HG03039 (cell line): ENCODE results near the gene PITHD1.
A peak's percentile ranks its signal among the peaks of the same experiment; 100 is the strongest.
"Not testable (repeated sequence)": the region's sequence is repeated elsewhere in the genome, so short reads cannot be mapped to it uniquely, and the experiment has no call there.

Experiments used
- ATAC-seq: cut with Tn5 transposase; IDR thresholded peaks from one replicate; pipeline ENCODE4 v1.9.1; 2021; ENCODE audit warnings: mild to moderate bottlenecking, moderate library complexity; ENCODE audit not compliant: unreplicated experiment

Gene PITHD1, protein sequence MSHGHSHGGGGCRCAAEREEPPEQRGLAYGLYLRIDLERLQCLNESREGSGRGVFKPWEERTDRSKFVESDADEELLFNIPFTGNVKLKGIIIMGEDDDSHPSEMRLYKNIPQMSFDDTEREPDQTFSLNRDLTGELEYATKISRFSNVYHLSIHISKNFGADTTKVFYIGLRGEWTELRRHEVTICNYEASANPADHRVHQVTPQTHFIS

GRCh38 chr1:23777979-23778814 lies at the start of gene PITHD1:
PITHD1 (plus strand) TSS chr1:23778418; CDS start chr1:23778516, 98 bp downstream.
- peak; percentile 70 for ATAC-seq

- no peak for ATAC-seq
These were observed 45.6 kb upstream of the PITHD1 start for GRCh38 chr1:23732363-23733224.

- not testable (repeated sequence) for ATAC-seq
These were observed 44.9 kb upstream of the PITHD1 start for GRCh38 chr1:23733281-23733680.

DNA sequence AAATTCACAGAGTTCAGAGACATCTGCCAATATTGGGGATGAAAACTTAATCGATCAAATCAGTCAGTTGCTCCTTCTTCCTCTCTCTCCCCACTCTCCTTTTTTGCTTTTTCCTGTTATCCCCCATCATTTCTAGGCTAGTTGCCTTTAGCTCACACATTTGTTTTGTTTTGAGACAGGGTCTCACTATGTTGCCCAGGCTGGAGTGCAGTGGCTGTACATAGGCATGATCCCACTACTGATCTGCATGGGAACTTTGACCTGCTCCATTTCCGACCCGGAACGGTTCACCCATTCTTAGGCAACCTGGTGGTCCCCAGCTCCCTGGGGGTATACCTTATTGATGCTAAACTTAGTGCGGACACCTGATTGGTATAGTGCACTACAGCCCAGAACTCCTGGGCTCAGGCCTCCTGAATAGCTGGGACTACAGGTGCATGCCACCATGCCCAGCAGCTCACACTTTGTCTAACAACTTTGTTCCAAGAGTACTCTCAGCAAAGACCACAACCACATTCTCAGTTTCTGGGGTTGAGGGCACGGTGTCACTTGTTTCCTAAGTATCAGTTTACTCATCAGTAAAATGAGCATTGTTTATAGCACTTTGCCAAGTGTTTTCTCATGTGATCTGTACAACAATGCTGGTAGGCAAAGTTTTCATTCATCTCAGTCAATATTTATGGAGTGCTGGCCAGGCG lies 41.6 kb upstream of the PITHD1 start:
- no peak for ATAC-seq

GRCh38 chr1:23741609-23742008 lies 36.6 kb upstream of the PITHD1 start:
- ATAC-seq, result no peak

- ATAC-seq, result peak; percentile 14
These were observed 35.4 kb upstream of the PITHD1 start for GRCh38 chr1:23742670-23743286.

DNA sequence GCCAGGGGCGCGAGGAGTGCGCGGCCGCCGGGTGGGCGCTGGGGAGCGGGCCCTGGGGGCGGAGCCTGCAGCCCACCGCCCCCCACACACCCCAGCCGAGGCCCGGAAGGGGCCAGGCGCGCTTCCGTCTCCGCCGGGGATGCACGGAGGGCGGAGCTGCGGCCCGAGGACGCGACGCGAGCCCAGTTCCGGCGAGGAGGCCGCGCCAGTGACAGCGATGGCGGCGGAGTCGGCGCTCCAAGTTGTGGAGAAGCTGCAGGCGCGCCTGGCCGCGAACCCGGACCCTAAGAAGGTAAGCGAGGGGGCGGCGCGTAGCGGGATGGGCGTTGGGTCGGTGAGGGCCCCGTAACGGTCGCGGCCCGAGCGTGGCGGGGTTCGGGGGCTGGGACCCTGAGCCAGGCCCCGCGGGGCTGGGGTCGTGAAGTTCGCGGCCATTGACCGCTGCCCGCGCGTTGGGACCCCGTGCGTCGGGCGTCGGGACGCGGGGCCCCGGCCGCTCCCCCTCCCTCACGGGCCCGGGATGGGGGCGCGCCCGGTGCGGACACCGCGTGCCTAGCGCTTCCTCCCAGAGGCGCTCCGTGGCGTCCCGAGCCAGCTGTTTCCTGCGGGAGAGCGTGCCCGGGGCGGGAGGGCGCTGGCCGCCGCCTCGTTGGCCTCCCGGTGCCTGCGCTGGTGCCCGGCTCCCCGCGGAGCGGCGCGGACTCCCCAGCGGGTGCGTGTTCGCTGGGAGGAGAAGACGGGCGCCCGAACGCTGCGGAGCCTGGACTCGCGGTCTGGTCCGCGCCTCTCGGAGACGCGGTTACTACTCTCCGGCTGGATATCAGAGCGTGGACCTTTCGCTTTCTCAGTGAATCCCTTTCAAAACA lies 34.7 kb upstream of the PITHD1 start, which contains the start of gene ELOA:
TSS of gene ELOA (plus strand) at position 185 of the 866 bp plus-strand sequence. CDS start at position 218, 33 bp downstream.
- peak; percentile 65 for ATAC-seq

DNA sequence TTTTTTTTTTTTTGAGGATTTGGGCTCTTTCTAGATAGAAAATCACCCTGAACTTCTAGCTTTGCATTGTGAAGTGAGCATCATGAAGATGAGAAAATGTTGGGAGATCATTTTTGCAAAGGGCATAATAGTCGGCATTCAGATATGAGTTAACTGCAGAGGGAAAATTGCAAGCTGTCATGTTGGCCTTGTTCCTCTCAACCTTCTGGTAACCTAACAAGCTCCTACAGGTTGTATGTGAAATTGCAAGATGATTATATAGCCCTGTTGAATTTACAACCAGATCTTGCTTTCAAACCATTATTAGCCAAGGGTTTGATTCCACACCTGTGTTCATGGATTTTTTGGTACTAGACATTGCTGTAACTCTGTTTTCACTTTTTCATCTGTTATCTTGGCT lies 32.7 kb upstream of the PITHD1 start:
- no peak for ATAC-seq

DNA sequence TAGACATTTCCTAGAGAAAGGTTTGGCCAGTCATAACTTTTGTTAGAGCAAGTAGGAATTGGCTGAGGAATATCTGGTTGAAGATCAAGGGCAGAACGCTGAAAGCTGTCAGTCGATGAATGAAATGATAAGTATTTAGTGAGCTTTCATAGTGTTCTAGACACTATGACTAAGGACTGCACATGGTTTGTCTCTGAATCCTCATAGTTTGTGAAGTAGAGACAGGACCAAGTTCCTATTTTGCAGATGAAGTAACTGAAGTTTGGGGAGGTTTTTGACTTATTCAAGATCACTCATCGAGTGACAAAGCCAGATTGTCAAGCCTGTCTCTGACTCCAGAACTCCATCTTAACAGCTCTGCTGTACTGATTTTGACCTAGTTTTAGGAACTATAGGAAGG lies 30.2 kb upstream of the PITHD1 start:
- ATAC-seq, result no peak

DNA sequence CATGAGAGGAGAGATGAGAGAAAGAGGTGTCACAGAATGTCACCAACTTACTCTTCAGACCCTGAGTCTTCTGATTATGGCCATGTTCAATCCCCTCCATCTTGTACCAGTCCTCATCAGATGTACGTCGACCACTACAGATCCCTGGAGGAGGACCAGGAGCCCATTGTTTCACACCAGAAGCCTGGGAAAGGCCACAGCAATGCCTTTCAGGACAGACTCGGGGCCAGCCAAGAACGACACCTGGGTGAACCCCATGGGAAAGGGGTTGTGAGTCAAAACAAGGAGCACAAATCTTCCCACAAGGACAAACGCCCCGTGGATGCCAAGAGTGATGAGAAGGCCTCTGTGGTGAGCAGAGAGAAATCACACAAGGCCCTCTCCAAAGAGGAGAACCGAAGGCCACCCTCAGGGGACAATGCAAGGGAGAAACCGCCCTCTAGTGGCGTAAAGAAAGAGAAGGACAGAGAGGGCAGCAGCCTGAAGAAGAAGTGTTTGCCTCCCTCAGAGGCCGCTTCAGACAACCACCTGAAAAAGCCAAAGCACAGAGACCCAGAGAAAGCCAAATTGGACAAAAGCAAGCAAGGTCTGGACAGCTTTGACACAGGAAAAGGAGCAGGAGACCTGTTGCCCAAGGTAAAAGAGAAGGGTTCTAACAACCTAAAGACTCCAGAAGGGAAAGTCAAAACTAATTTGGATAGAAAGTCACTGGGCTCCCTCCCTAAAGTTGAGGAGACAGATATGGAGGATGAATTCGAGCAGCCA lies 27.0 kb upstream of the PITHD1 start:
- no peak for ATAC-seq

- ATAC-seq, result no peak
These were observed 26.4 kb upstream of the PITHD1 start for GRCh38 chr1:23751815-23752200.

- ATAC-seq, result no peak
These were observed 25.3 kb upstream of the PITHD1 start for GRCh38 chr1:23752909-23753308.

DNA sequence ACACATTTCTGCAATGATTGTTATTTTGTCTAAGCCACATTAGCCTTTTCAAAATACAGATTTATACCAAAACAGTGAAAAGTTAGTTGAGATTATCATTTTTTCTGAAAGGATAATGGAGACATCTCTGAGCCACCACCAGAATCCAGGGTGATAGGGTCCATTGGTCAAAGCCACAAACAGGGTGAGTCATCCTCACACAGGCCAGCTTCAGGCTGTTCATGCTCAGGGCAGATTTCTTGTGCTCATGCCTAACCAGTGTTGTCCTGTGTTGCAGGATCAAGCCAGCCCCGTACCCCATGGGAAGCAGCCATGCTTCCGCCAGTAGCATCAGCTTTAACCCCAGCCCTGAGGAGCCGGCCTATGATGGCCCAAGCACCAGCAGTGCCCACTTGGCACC lies 21.5 kb upstream of the PITHD1 start:
- no peak for ATAC-seq

- no peak for ATAC-seq
These were observed 20.4 kb upstream of the PITHD1 start for GRCh38 chr1:23757812-23758211.

DNA sequence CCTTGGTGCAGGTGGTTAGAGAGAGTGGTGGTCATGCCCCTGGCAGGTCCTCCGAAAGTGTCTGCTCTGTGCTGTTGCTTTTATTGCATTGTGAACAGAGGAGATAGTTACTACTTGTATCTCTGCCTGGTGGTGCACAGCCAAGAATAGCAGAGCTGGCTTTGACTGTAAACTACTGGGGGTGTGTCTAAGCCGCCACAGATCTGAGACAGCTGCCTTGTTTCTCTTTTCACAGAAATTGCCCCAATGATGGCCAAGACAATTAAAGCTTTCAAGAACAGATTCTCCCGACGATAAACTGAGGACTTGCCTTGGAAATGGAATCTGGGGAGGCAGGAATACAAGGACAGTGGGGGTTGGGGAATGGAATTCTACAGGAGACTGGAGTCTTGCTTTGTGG lies 18.9 kb upstream of the PITHD1 start:
- ATAC-seq, result no peak

DNA sequence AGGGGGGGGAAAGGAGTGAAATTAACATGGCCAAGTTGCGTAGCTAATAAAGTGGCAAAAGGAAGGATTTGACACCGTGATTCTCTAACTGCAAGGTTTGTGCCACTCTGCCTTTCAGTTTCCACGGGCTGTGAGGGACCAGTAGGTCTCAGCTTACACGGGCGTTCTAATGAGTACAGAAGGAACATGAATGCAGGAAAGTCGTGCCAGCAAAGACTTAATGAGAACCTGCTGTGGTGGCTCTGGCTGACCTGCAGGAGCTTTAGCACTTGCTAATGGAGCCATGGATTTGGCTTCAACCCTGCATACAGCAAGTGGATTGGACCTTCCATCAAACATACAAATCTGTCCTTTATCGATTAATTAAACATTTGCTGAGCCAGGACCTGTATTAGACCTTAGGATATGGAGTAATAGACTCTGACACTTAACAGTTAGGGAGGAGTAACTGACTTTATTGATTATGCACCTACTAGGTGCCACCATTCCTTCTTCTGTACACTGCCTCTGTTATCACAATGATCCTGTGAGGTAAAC lies 15.1 kb upstream of the PITHD1 start:
- ATAC-seq, result no peak

DNA sequence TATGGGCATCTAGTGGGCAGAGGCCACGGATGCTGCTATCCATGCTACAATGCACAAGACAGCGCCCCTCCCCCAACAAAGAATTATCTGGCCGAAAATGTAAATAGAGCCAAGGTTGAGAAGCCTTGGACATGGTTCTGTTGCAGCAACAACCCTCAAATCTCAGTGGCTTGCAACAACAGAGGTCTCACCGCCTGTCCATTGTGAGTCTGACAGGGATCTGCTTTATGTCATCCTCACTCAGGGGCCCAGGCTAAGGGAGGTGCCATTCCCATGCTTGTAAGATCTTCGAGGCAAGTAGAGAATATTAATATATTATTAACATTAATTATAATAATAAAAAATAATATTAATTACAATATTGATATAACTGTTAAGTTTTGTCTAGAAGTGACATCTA lies 9.5 kb upstream of the PITHD1 start:
- no peak for ATAC-seq
